Measurements from ENCODE around the gene MUC2. TPM values are rescaled to one million over a fixed set of nuclear protein-coding genes. Genes with fewer than 3 reads are reported as not detected.
A peak's percentile ranks its signal among the peaks of the same experiment; 100 is the strongest.

Gene MUC2
- total and polyA plus RNA-seq, 9 of the 15 experiments (the other 6 are each of a cell fraction or from before 2014, with no cell fraction given): under 0.01 to 0.18 TPM; not detected in 7

DNA sequence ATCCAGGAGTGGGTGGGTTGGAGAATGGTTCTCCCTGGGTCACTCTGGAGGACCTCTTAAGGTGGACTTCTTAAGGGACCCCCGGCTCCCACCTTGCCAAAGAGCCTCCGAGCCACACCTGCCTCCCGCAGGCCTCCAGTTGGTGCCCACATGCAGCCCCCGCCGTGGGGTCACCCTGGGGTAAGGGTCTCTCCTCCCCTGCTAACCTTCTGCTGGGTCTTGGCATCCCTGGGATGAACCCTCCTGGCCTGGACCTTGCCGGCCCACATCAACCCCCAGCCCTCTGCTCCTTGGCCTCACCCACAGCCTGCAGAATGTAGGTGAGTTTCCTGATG, 25.6 kb upstream of the MUC2 start:
- no peak overlapping the region for H2AFZ ChIP-seq (ENCODE audit: low read depth, low read length)
- no peaks in the 10 kb centered on the region for H3K36me3 ChIP-seq (ENCODE audit: control insufficient read depth, insufficient read depth, low read length)
- ATAC-seq (no peak), FAIRE-seq (no peak), DNase-seq (ENCODE audit: extremely low read depth in 1 of 4, low spot score in 3 of 4) (no peak)
- ChIA-PET POLR2A (no interaction called here), CTCF (ENCODE audit: low intra/inter-chr PET ratio) (no interaction called here)
- 0 out of 2 replicates have a peak, but pooled peaks cover 8% of the 10 kb centered on the region for H4K20me1 ChIP-seq (replicated peaks; ENCODE audit: control insufficient read depth, insufficient read depth, low read length)
- no peak overlapping the region for H3K4me2 ChIP-seq (ENCODE audit: insufficient read depth, low read length)
- BruUV-seq (replicated peaks): no TSS peak
- peaks cover 26 to 77% of the 10 kb centered on the region in 2 experiments for H3K27me3 ChIP-seq (ENCODE audit: control insufficient read depth in 2 of 2, insufficient read depth in 2 of 2, low read length in 2 of 2)
- WGBS (ENCODE audit: insufficient coverage, low coverage, missing lambda C conversion rate): 0% methylated on average over 6 of the region's 6 CpGs
- no peak overlapping the region for H3K4me3 ChIP-seq
- H3K9me1 ChIP-seq (ENCODE audit: control insufficient read depth, insufficient read depth, low read length): no peaks in the 10 kb centered on the region
- H3K4me1 ChIP-seq (replicated peaks in 1 of 2; ENCODE audit: control insufficient read depth in 2 of 2, insufficient read depth in 2 of 2, low read length in 2 of 2): peaks cover 0 to 47% of the 10 kb centered on the region in 2 experiments; a peak in 3 of 5 replicates
- intact Hi-C loops (cut with micrococcal nuclease): loop anchor here (5.0 kb wide), 1 partner anchor 142 kb away; no protein-coding TSS in a partner anchor
- no peaks in the 10 kb centered on the region for H3K9me3 ChIP-seq (replicated peaks; ENCODE audit: control insufficient read depth, insufficient read depth, low read depth, low read length)
- no peak overlapping the region for H3K27ac ChIP-seq (ENCODE audit: extremely low read depth, low read depth, low read length)
- in situ Hi-C loops (cut with MboI): no loop called here
- no peak overlapping the region for H3K9ac ChIP-seq (ENCODE audit: insufficient read depth in 1 of 2, low read depth in 2 of 2, low read length in 2 of 2)
- H3K79me2 ChIP-seq (ENCODE audit: control insufficient read depth, insufficient read depth, low read length): no peaks in the 10 kb centered on the region
- TF ChIP-seq HNRNPK (IDR thresholded peaks at IDR 0.05; ENCODE audit: low read depth, low read length, poor library complexity, severe bottlenecking): no peak
- TF ChIP-seq, protein P1, sequence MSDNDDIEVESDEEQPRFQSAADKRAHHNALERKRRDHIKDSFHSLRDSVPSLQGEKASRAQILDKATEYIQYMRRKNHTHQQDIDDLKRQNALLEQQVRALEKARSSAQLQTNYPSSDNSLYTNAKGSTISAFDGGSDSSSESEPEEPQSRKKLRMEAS (CRISPR knock-in tag; IDR thresholded peaks at IDR 0.05): no peak
- no peak for TF ChIP-seq HDAC2 (IDR thresholded peaks at IDR 0.05)
- no peak for TF ChIP-seq U2AF2 (optimal IDR thresholded peaks at IDR 0.05; ENCODE audit: low read depth, low read length)
- TF ChIP-seq ZNF785 (CRISPR knock-in tag; IDR thresholded peaks at IDR 0.05): no peak
- TF ChIP-seq CHCHD3 (CRISPR knock-in tag; IDR thresholded peaks at IDR 0.05): no peak

DNA sequence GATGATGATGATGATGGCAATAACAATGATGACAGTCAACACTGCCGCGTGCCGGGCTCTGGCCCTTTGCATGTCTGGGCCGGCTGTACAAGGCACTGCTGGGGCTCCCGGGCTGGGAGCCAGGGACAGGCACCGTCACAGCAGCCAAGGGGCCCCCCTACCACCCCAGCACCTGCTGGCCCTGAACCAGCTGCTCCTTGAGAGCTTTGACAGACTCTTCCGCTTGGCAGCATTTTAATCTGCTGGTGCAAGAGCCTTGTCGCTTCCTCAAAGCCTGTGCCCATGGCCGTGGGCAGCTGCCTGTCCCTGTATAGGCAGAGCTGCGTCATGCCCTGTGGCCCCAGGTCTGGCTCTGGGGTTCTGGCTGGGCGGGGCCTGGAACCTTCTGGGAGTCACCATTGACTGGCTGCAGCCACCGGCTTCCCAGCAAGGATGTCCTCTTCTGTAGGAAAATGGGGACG, 25.2 kb upstream of the MUC2 start:
- Histone ChIP-seq H3K27me3 (ENCODE audit: control insufficient read depth in 2 of 2, insufficient read depth in 2 of 2, low read length in 2 of 2) (peaks cover 29 to 81% of the 10 kb centered on the region in 2 experiments), H3K9me1 (ENCODE audit: control insufficient read depth, insufficient read depth, low read length) (no peaks in the 10 kb centered on the region), H3K79me2 (ENCODE audit: control insufficient read depth, insufficient read depth, low read length) (no peaks in the 10 kb centered on the region), H3K36me3 (ENCODE audit: control insufficient read depth, insufficient read depth, low read length) (no peaks in the 10 kb centered on the region), H3K4me3 (no peak overlapping the region), H3K9me3 (replicated peaks; ENCODE audit: control insufficient read depth, insufficient read depth, low read depth, low read length) (no peaks in the 10 kb centered on the region), H3K9ac (ENCODE audit: insufficient read depth in 1 of 2, low read depth in 2 of 2, low read length in 2 of 2) (peak overlapping the region in 1 of 2 experiments; percentile 26; a peak in 1 of 4 replicates), H3K27ac (ENCODE audit: extremely low read depth, low read depth, low read length) (no peak overlapping the region), H3K4me2 (ENCODE audit: insufficient read depth, low read length) (no peak overlapping the region), H3K4me1 (replicated peaks in 1 of 2; ENCODE audit: control insufficient read depth in 2 of 2, insufficient read depth in 2 of 2, low read length in 2 of 2) (peaks cover 0 to 47% of the 10 kb centered on the region in 2 experiments; a peak in 3 of 5 replicates), H2AFZ (ENCODE audit: low read depth, low read length) (no peak overlapping the region), H4K20me1 (replicated peaks; ENCODE audit: control insufficient read depth, insufficient read depth, low read length) (peaks cover 13% of the 10 kb centered on the region; the same call in 1 of the 2 replicates)
- in situ Hi-C loops (cut with MboI) (no loop called here), intact Hi-C loops (cut with micrococcal nuclease) (loop anchor here (5.0 kb wide), 1 partner anchor 142 kb away; no protein-coding TSS in a partner anchor)
- 7% methylated on average over 13 of the region's 13 CpGs for WGBS (ENCODE audit: insufficient coverage, low coverage, missing lambda C conversion rate)
- ChIA-PET POLR2A (no interaction called here), CTCF (ENCODE audit: low intra/inter-chr PET ratio) (no interaction called here)
- ATAC-seq (no peak), DNase-seq (ENCODE audit: extremely low read depth in 1 of 4, low spot score in 3 of 4) (no peak), FAIRE-seq (no peak)
- no TSS peak for BruUV-seq (replicated peaks)
- TF ChIP-seq NR2C1 (IDR thresholded peaks at IDR 0.05) (no peak), NR2C1 (tag; IDR thresholded peaks at IDR 0.05) (no peak), ELF4 (CRISPR knock-in tag; IDR thresholded peaks at IDR 0.05) (no peak), SMARCB1 (IDR thresholded peaks at IDR 0.05; ENCODE audit: insufficient read length, low read depth) (no peak)
- TF ChIP-seq, protein P2, sequence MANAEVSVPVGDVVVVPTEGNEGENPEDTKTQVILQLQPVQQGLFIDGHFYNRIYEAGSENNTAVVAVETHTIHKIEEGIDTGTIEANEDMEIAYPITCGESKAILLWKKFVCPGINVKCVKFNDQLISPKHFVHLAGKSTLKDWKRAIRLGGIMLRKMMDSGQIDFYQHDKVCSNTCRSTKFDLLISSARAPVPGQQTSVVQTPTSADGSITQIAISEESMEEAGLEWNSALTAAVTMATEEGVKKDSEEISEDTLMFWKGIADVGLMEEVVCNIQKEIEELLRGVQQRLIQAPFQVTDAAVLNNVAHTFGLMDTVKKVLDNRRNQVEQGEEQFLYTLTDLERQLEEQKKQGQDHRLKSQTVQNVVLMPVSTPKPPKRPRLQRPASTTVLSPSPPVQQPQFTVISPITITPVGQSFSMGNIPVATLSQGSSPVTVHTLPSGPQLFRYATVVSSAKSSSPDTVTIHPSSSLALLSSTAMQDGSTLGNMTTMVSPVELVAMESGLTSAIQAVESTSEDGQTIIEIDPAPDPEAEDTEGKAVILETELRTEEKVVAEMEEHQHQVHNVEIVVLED (CRISPR knock-in tag; IDR thresholded peaks at IDR 0.05): no peak
- TF ChIP-seq, protein P3, sequence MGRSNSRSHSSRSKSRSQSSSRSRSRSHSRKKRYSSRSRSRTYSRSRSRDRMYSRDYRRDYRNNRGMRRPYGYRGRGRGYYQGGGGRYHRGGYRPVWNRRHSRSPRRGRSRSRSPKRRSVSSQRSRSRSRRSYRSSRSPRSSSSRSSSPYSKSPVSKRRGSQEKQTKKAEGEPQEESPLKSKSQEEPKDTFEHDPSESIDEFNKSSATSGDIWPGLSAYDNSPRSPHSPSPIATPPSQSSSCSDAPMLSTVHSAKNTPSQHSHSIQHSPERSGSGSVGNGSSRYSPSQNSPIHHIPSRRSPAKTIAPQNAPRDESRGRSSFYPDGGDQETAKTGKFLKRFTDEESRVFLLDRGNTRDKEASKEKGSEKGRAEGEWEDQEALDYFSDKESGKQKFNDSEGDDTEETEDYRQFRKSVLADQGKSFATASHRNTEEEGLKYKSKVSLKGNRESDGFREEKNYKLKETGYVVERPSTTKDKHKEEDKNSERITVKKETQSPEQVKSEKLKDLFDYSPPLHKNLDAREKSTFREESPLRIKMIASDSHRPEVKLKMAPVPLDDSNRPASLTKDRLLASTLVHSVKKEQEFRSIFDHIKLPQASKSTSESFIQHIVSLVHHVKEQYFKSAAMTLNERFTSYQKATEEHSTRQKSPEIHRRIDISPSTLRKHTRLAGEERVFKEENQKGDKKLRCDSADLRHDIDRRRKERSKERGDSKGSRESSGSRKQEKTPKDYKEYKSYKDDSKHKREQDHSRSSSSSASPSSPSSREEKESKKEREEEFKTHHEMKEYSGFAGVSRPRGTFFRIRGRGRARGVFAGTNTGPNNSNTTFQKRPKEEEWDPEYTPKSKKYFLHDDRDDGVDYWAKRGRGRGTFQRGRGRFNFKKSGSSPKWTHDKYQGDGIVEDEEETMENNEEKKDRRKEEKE (IDR thresholded peaks at IDR 0.05; ENCODE audit: borderline replicate concordance in 1 of 2, control insufficient read depth in 1 of 2, low read depth in 2 of 2, low read length in 1 of 2): no peak
